ENCODE data around the gene BEND7. TPM values are rescaled to one million over a fixed set of nuclear protein-coding genes. Genes with fewer than 3 reads are reported as not detected.

Gene BEND7
- total RNA-seq, 1 donor from 2014 or later = 17.4 TPM

GRCh38 chr10:13400196-13400965 lies 128.4 kb downstream of the BEND7 start:
- intact Hi-C loops (cut with micrococcal nuclease) = no loop called here
- ATAC-seq = no peak

GRCh38 chr10:13399752-13400151 lies 129.1 kb downstream of the BEND7 start:
- DNase-seq (no peak), ATAC-seq (no peak)
- intact Hi-C loops (cut with micrococcal nuclease) = no loop called here

More at GRCh38 chr10:13400196-13400965, 128.4 kb downstream of the BEND7 start:
- no peak for DNase-seq

- intact Hi-C loops (cut with micrococcal nuclease) = no loop called here
- DNase-seq = no peak
- no peak for ATAC-seq
Measured at GRCh38 chr10:13399236-13399635, 129.6 kb downstream of the BEND7 start.

- DNase-seq = no peak
- intact Hi-C loops (cut with micrococcal nuclease) = no loop called here
- no peak for ATAC-seq
Measured at GRCh38 chr10:13397052-13397451, 131.8 kb downstream of the BEND7 start.

GRCh38 chr10:13396369-13396768 lies 132.4 kb downstream of the BEND7 start:
- ATAC-seq (no peak), DNase-seq (no peak)
- intact Hi-C loops (cut with micrococcal nuclease) = no loop called here

- ATAC-seq = no peak
- intact Hi-C loops (cut with micrococcal nuclease) = no loop called here
- DNase-seq = no peak
Measured at GRCh38 chr10:13395540-13395939, 133.3 kb downstream of the BEND7 start.

- no peak for DNase-seq
- no peak for ATAC-seq
- intact Hi-C loops (cut with micrococcal nuclease) = no loop called here
Measured at GRCh38 chr10:13393640-13394039, 135.2 kb downstream of the BEND7 start.

- DNase-seq (no peak), ATAC-seq (no peak)
- intact Hi-C loops (cut with micrococcal nuclease) = no loop called here
Measured at GRCh38 chr10:13392701-13393100, 136.1 kb downstream of the BEND7 start.

Other genes with a start within 250 kb of the BEND7 start
- gene PHYH, start 228.9 kb downstream of the BEND7 start, total RNA-seq = 177 TPM
- 27.8 TPM for gene SEPHS1, start 180.7 kb downstream of the BEND7 start, total RNA-seq
- 17.0 TPM for gene PRPF18, start 58.0 kb upstream of the BEND7 start, total RNA-seq